Loucy (cell line): Measurements from ENCODE around the gene TJP1.

ENCODE experiments used
- CTCF ChIP-seq: fragments of 200-600 bp; sonication (generic); conservative IDR thresholded peaks from 2 replicates; pipeline ENCODE4 v1.5.1; 2014; ENCODE audit warnings: mild to moderate bottlenecking, antibody characterized with exemption, low read length
- EZH2phosphoT487 ChIP-seq: fragments of 200-600 bp; IDR thresholded peaks from 2 replicates; pipeline ENCODE4 v1.6.1; 2018; ENCODE audit warnings: antibody characterized with exemption, mild to moderate bottlenecking, moderate library complexity, borderline replicate concordance

- TF ChIP-seq CTCF (no peak), EZH2phosphoT487 (no peak)
These were observed 139.9 kb downstream of the TJP1 start for GRCh38 chr15:29682361-29682760.
